ENCODE measurements around the gene FGFBP1.

DNA sequence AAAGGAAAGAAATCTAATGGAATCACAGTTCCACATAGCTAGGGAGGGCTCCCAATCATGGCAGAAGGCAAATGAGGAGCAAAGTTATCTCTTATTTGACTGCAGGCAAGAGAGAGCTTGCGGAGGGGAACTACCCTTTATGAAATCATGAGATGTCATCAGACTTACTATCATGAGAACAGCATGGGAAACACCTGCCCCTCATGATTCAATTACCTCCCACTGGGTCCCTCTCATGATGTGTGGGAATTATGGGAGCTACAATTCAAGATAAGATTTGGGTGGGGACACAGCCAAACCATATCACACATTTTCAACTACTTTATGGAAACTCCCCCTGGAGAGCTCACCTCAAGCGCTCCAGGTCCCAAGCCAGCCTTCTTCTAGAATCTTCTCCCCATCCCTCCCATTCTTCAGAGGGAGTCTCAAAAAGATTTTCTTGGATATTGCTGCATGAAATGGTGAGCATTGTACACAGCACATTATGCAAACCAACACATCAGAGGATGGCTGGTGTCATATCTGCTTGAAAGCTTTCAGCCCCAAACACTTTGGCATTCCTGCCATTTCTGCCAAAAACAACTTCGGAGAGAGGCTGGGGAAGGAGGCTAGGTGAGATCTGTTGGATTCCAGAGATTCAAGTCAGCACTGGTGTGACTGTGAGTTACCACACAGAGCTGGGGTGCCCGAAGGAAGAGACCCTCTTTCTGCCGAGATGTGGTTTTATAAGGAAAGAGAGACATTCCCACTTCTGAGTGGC, 6.9 kb downstream of the FGFBP1 start:
- TF ChIP-seq CTCF (IDR thresholded peaks at IDR 0.05) (no peak), POLR2A (IDR thresholded peaks at IDR 0.05) (no peak)

Measured in upper lobe of left lung (tissue), 4 donors.